IPS DF 19.7 (cell line): ENCODE measurements around the gene FARS2.
A peak's percentile ranks its signal among the peaks of the same experiment; 100 is the strongest.

Source experiments
- DNase-seq: peaks from one replicate; pipeline ENCODE4 v3.0.0-alpha.2; 2013; ENCODE audit warnings: low read depth, low spot score

Gene FARS2

DNA sequence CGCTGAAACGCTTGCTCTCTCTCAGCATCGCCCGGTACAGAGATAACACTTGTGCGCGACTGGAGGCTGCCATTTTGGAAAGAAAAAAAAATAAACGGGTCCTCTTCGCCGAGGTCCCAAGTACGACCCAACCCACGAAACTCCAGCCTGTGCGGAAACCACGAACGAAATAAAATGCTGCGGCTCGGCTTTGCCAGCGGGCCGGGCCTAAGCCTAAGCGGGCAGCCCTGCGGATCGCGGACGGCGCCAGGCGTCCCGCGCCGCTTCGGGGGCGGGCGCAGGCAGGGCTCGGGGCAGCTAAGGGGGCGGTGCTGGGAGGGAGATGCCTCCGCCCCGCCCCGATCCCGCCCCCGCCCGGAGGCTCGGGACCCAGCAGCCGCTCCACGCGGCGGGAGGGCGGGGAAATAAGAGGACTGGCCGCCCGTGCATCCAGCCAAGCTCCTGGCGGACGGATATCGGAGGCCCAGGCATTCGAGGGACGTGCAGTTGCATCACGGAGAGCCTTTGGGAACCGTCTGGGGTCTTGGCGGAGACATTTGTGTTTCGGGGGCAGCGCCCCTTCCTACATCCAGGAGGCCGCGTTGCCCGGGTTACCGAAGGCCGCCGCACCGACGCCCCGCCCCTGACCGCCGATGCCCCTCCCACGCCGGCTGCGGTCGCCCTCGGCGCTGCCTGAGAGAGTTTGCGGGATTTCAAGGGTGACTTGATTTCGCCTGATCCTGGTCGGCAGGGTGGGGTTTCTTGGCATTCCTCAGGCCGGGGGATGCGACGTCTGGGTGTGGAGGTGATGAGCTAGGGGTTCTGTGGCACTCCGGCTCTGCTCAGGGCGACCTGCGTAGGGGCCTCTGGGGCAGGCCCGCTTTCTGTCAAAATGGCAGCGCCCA lies at the start of gene FARS2, which contains the start of gene LYRM4:
TSS of gene FARS2 (plus strand) at position 853 of the 884 bp plus-strand sequence.
TSS of gene LYRM4 (minus strand) at position 290 of the 884 bp plus-strand sequence. CDS start at position 73, 217 bp downstream.
- DNase-seq: peak; percentile 35

DNA sequence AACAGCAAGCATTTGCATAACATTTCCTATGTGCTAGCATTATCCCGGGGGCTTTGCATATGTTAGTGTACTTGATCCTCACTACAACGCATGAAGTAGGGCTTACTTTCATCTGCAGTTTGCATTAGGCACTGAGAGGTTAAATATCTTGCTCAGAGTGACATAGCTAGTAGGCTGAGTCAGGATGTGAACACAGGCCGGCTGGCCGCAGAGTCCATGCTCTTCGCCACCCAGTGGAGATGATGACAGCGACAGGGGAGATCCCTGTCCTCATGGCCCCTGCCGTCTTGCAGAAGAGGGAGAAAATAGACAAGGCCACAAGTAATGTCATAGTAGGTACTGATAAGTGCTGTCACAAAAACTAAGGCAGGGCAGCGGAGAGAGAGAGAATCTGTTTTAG lies 47.5 kb upstream of the FARS2 start:
- DNase-seq: no peak

DNA sequence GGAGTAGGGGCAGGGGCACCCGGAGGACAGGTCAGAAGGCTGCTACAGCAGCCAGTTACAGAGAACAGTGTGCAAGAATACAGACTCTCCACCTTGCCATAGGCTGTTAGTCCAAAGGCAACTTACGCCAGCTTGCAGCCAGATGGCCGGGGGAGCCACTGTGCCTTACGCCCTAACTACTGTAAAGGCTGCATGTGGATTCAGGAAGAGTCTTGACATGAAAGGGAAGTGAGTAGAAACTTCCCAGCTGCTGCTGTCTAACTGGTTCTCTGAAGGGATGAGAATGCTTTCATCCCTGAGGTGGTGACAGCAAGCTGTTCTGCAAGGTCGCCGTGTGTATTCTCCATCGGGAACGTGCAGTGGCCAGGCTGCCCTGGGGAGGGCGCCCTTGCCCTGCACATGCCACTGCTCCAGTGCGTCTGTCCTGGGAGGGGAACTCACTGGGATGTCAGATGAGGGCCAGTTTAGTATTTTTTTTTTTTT lies 46.7 kb upstream of the FARS2 start:
- DNase-seq: no peak

DNA sequence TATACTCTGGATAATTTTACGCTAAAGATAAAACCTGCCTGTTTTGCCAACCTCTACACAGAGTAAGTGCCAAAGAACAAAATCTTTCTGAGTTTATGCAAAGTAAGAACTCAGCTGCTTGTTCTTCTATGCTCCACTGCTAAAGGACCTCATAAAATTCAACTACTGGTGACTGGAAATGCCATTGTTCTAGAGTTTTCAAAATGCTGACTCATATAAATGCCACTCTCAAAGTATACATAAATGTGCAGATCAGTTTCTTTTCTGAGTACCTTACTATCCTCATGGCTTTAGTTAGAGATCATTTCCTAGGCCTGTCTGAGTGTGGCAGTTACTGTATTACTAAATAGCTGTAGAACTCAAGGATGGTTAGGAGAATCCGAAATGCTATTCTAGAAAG lies 46.2 kb upstream of the FARS2 start:
- DNase-seq: no peak

DNA sequence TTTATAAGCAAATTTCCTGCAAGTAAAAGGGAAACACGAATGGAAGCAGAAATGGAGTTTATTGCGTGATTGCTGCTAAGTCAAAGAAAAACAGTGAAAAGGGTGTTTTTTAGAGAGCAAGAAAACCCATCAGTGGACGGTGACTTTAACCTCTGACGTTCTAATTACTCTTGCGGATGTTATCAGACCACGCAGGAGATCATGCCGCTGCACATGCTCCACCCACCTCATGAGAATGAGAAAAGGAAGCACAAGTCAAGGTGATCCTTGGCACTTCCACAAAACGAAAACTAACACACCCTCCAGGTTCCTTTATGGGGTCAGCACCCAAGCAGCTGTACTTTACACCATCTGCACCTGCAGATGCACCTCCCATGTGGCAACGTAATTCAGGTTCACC lies 45.5 kb upstream of the FARS2 start:
- no peak for DNase-seq

DNA sequence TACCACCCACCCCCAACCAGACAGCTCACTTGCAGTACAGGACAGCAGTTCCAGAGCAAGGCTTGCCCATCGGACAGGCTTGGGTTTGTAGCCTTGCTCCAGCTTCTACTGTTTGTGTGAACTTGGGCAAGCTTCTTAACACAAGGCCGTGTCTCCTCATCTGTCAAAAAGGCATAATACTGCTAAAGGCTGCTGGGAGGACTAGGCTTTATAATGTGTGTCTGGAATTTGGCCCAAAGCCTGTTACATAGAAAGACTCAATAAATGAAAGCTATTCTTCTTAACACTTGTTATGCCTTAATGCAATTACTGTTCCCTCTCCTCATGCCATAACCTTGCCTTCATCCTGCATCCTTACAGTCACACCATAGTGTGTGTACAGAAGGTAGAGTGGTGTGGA lies 44.0 kb upstream of the FARS2 start:
- no peak for DNase-seq

DNA sequence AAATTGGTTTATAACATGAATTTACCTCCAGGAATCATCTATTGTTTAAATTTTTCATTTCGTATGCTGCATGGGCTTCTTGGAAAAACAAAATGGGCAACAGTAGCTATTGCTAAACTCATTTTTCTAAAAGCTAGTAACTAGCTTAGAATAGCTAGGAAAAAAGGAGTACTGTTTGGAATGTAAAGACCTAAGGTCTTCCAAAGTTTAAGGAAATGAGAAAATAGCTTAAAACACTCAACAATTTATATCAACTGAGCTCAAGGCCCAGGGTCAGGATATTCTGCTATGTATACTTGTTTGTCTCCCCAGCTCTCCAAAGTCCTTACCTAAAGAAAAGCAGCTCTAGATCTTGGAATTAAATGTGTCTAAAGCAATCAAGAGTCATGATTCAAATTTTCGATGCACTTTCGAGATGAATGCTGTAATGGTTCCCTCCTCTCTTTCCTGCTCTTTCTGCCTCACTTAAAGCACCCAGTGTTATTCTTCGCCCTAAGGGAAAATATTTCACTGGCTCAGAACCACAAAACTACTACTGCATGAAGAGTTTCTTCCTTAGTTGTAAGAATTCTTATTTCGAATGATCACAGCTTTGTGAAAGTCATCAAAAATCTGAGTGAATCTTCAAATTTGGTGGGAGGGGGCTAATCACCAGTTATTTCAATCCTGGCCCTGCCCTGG lies 42.2 kb upstream of the FARS2 start:
- DNase-seq: no peak

DNA sequence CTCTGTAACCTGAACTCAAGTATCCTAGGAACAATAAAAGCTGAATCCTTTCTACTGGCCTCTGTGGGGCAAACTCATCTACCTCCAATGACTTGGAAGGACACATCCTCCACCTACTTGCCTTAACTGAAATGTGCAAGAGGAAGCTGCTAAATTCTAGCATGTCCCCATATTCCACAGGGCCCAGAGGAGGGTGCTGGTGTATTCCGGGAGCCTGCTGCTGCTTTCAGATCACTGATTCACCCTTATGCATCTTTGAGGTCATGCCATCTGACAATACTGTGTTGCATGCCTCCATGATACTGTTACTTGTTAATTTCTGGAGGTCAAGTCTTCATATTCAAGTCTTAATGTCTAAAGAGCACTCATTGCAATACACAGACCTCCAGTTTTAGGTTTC lies 40.9 kb upstream of the FARS2 start:
- DNase-seq: no peak

DNA sequence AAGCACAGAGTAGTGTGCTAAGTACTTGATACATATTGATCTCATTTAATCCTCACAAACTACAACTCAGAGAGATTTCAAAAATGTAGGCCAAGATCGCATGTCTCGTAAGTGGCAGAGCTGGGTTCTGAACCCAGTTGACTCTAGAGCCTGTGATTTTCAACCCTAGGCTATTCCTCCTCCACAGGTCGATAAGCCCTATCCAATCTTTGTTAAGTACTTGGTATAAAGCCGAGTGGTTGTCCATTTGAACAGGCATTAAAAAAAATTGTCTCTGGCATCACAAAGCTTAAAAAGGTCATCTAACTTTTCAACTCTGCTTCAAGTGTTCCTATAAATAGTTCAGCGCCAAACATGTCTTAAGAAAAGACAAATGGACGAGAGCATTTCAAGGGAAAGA lies 38.0 kb upstream of the FARS2 start:
- DNase-seq: no peak

DNA sequence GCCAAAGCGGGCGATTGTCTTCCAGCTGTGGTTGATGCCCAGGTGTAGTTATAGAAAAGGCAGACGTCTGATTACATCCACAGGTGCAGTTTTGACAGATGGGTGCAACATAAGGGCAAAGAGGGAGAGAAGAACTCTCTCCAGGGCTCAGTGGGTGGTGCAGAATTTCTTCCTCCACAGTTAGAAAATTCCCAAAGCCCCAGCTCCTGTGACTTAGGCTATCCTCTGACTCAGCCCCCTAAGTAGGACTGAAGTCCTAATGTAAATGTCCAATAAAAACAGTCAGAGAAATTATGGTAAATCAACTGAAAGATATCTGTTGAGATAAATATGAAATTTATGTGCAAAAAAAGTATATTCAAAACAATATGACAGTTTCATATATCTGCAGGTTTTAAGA lies 32.0 kb upstream of the FARS2 start:
- DNase-seq: no peak

DNA sequence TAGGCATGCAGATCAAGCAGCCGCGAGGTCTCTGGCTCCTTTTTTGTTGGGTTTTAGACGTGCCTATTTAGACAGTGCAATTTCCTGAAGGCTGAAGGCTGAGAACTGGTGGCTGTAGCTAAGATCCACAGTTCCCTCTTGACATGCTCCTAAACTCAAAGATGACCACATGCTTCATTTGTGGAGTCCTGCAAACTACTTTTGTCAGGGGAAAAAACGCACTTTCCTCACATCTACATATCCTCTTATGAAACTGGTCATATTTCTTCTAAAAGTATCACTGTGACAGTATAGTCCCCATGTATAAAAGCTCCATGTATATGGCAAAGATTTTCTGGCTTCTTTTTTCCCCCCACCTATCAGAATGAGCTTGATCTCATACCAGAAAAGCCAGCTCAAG lies 31.2 kb upstream of the FARS2 start:
- no peak for DNase-seq

DNA sequence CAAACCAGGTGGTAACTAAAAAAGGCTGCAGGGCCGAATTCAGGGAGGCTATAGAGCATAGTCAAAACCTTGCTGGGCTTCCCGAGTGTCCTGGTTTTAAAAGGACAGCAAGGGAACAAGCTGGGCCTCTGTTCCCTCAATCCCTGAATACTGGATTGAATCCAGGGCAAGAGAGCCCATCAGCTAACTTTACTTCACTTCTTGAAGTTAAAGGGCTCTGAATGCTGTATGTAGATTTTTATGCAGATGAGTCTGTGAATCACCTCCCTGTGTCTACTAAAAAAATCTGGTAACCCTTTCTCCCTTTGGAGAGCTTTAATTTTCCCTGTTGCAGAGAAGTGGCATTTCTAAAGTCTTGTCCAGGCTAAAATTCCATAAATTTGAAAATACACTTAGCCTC lies 30.0 kb upstream of the FARS2 start:
- no peak for DNase-seq

DNA sequence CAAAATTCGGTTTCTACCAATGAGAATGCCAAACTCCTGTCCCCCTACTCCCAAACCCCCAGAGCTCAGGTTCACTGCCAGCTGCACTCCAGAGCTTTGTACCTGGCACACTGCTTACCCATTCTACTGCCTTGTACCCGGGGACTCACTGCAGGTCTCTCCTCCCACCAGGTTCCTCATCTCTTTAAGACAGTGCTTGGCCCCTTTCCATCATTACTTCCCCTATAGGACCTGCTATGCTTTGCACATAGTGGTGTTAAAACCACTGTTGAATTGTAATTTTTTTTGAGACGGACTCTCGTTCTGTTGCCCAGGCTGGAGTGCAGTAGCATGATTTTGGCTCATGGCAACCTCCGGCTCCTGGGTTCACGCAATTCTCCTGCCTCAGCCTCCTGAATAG lies 26.4 kb upstream of the FARS2 start:
- no peak for DNase-seq

DNA sequence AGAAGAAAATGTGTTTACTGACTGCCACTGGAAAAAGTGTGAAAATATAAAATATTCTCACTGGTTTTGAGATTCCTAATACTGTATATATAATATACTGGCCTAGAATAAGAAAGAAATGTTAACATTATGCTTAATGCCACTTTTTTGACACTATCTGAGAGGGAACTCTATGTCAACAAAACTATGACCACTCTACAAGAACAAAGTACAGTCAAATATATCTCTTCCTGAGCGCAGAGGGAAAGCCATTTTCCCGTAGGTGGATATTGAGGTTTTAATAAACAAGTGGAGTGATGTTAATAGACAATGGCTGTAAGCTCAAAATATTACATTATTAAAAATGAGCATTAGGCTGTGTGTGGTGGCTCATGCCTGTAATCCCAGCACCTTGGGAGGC lies 25.5 kb upstream of the FARS2 start:
- DNase-seq: no peak

DNA sequence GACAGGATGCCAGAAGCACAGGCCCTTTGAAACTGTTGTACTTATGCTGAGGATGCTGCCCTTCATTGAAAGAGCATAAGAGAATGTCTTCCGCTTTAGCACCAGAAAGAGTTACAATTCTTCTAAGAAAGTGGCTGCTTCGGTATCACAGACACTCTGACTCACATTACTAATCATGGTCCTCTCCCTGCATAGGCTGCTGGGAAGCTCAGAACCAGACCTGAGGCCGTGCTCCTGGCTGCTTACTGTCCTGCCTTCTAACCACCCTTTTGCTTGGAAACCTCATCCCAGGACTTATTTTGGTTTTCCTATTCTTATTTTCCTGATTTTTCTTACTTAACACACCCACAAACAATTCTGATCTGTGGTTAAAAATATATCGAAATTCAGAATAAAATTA lies 23.5 kb upstream of the FARS2 start:
- no peak for DNase-seq

DNA sequence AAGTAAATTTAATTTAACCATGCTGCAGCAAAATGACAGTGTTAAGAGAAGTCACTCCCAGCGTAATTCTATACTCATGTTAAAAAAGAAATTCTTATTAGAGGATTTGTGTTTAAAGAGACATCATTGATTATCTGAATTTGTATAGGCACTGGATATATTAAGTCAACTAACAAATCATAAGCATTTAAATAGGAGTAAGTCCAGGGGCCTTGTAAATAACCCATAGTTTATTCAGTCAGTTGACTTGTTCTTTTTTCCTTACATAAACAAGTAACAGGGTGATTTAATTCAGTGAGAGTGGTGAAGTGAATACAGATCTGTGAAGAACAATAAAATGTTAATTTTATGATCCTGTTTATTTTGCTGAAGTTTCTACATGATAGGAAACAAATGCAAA lies 23.0 kb upstream of the FARS2 start:
- no peak for DNase-seq

DNA sequence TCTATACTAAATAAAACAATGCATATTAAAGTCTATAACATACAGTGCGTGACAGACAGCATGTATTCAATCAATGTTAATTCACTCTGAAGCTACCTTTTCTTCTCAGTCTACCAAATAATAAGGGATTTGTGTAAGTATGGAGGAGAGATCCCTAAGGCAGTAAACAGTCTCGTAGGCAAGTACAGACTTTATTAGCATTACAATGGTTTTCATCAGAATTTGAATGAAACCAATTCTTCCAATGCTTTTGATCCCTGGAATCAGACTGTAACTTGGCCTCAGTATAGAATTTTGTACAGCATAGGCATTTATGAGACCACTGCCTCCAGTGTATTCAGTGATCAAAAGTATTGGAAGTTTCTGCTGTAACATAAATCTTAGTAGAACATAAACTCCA lies 20.1 kb upstream of the FARS2 start:
- DNase-seq: no peak

DNA sequence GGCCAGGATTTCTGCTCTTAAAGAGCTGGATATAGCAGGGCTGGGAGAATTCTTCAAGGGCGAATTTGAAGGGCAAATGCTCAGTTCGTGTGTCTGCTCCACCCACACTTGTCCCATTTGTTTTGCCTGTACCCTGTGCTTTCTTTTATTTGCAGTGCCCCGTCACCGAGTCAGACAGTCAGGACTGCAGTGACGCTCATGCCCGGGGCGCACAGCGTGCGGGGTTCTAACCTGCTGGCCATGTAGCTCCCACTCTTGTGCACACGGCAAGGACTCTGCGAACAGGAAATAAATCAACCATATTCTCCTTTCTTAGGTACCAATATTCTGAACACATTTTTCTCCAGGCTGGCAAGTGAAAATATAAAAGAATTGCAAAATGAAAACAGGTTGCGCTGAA lies 18.2 kb upstream of the FARS2 start:
- DNase-seq: no peak

DNA sequence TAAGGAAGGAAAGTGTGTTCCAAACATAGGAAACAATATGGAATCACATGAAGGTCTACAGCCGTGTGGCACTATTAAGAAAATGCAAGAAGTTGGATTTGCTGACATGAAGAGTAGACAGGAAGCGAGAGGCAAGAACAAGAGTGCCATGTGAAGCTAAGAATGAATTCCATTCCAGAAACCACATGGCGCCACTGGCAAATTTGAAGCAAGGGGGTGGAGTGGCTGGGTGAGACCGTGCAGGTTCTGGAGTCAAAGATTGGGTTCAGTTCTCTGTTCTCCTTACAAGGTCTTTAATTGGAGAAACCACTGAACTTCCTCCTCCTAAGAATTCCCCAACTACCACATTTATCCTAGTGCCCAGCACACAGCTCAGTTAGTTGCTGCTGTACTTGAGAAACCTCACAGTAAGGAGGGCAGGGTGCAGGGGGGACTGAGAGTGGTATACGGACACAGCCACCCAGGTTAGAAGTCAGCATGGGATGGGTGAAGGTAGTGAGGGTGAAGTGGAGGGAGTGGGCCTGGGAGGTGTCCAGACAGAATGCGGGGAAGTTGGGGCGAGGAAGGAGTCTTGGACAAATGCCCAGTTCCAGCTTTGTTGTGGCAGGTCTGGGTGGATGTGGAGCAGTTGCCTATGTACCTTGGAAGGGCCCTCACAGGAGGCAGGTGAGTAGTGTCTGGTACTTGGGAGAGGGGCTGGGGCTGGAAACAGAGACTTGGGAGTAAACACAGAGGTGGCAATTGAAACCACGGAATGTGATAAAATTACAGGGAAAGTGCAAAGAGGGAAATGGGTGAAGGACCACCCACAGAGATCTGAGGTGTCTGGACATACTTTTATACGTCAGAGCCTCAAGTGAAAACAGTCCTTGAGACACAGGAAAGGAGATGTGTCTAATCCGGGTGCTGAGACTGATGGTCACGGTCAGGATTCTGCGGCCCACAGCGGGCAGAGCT lies 14.9 kb upstream of the FARS2 start:
- DNase-seq: no peak

DNA sequence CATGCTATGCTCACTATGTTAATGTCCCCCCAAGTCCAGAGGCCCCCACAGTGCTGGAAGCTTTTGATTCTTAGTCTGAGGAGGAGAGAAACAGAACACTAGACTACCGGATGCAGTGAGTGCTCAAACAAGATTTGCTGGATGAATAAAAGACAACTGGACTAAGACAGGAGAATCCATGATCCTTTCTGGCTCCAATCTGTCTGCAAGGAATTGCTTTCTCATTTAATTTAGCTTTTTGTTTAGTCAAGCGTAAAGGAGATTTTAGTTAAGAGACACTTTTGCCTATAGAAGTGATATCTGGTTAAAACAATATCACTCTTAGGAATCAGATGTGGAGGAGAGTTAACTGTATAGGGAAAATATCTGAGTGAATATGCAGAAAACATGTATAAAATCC lies 14.1 kb upstream of the FARS2 start:
- DNase-seq: no peak

DNA sequence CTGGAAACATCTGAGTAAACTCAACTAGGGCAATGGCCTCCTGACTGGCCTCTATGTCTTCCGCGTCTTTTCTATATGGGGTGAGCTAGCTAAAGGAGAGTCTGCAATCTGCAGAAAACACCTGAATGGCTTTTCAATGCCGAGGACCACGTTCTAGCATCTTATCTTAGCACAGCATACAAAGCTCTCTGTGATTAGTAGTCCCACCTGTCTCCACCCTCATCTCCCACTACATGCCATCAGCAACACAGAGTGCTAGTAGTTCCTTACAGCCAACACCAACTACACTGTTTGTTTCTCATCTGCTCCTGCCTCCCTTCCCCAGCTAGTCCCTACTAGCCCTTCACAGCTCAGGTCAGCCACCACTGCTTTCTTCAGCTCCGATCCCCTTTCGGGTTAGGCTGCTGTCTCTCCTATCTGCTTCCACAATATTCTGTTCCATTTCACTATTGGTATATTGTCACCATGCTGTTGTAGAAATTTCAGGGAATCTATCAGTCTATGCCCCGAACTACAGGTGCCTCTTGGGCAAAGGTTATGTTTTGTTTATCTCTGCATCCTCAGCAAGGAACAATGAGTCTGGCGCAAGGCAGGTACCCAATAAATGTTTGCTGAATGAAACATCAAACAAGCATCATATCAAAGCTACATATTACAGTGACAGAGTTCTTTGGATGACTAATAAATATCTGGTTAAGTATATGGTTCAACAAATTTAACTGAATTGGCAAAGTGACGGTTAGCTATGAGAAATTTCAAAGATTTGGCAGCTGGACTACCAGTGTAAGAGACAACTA lies 12.8 kb upstream of the FARS2 start:
- DNase-seq: no peak
